B cell (primary cell): ENCODE data around the gene ARHGAP6. TPM values are rescaled to one million over a fixed set of nuclear protein-coding genes. Genes with fewer than 3 reads are reported as not detected.

Experiments used
- ATAC-seq: fragments of 200-7000 bp; cut with Tn5 transposase; one replicate; pipeline ENCODE4 v1.10.0; 2021; ENCODE audit warnings: low read depth, mild to moderate bottlenecking, moderate number of reproducible peaks, moderate library complexity
- CTCF ChIA-PET: fragments of 350-600 bp; sonication (Branson Sonifier 250); formaldehyde crosslinking; loops from one replicate; lab custom pipeline; 2021; ENCODE audit warnings: antibody characterized with exemption, inconsistent platforms; lab: Charles Lee
- POLR2A ChIA-PET: fragments of 350-600 bp; sonication (Branson Sonifier 250); formaldehyde crosslinking; loops from one replicate; lab custom pipeline; 2021; ENCODE audit warnings: antibody characterized with exemption; lab: Charles Lee
- DNase-seq: peaks from one replicate; pipeline ENCODE4 v3.0.0; 2013
- H2AFZ ChIP-seq: 2 replicates; pipeline ENCODE4 v1.6.1; 2012; ENCODE audit warnings: mild to moderate bottlenecking, low read depth, low read length; ENCODE audit not compliant: insufficient read depth, poor library complexity, severe bottlenecking
- H3K27ac ChIP-seq, 2 donors: 1 replicate in 1 of 2; 2 replicates in 1 of 2; pipeline ENCODE4 v1.5.1; 2012 to 2013; ENCODE audit warnings: low read length in 2 of 2, mild to moderate bottlenecking in 2 of 2, moderate library complexity in 1 of 2
- H3K27me3 ChIP-seq, 4 experiments: fragments of 200-600 bp in 1 of 4; sonication (generic) in 1 of 4; replicated peaks in 1 of 4; 1 replicate in 2 of 4; 2 replicates in 2 of 4; pipeline versions ENCODE4 v1.6.1 to v1.7.0; 2013 to 2016; ENCODE audit warnings: low read length in 3 of 4, mild to moderate bottlenecking in 2 of 4, mixed read lengths in 1 of 4, moderate library complexity in 1 of 4; ENCODE audit not compliant: insufficient read depth in 4 of 4, control insufficient read depth in 3 of 4; ENCODE audit errors: control extremely low read depth in 1 of 4
- H3K36me3 ChIP-seq, 2 experiments: replicated peaks in 1 of 2; 1 replicate in 1 of 2; 2 replicates in 1 of 2; pipeline versions ENCODE4 v1.6.1 to v1.7.1; 2013; ENCODE audit warnings: low read length in 1 of 2; ENCODE audit not compliant: insufficient read depth in 2 of 2, control insufficient read depth in 1 of 2; ENCODE audit errors: control extremely low read depth in 1 of 2, extremely low read depth in 1 of 2
- H3K4me1 ChIP-seq, 2 donors: fragments of 200-600 bp in 1 of 2; sonication (generic) in 1 of 2; 1 replicate in 1 of 2; 2 replicates in 1 of 2; pipeline versions ENCODE4 v1.5.1 to v1.6.1; 2013 to 2017; ENCODE audit warnings: low read length in 2 of 2; ENCODE audit not compliant: control insufficient read depth in 2 of 2, insufficient read depth in 2 of 2
- H3K4me2 ChIP-seq: replicated peaks from 2 replicates; pipeline ENCODE3; 2012; ENCODE audit warnings: mild to moderate bottlenecking, low read depth, low read length; ENCODE audit not compliant: poor library complexity, severe bottlenecking
- H3K4me3 ChIP-seq, 5 experiments: fragments of 200-600 bp in 1 of 5; sonication (generic) in 1 of 5; 1 replicate in 3 of 5; 2 replicates in 2 of 5; pipeline versions ENCODE4 v1.5.1 to v1.7.0; 2011 to 2016; ENCODE audit warnings: low read length in 4 of 5, mild to moderate bottlenecking in 4 of 5, low read depth in 2 of 5, control low read depth in 1 of 5, moderate library complexity in 1 of 5; ENCODE audit not compliant: insufficient read depth in 1 of 5; ENCODE audit errors: control extremely low read depth in 1 of 5, extremely low read depth in 1 of 5
- H3K79me2 ChIP-seq: fragments of 200-600 bp; sonication (generic); one replicate; pipeline ENCODE4 v1.6.0; 2016; ENCODE audit warnings: low read length; ENCODE audit not compliant: control insufficient read depth, insufficient read depth
- H3K9ac ChIP-seq: fragments of 200-600 bp; sonication (generic); 2 replicates; pipeline ENCODE4 v1.6.1; 2017; ENCODE audit warnings: mild to moderate bottlenecking, low read length, moderate library complexity
- H3K9me3 ChIP-seq, 3 donors: one replicate each; pipeline versions ENCODE4 v1.6.1 to v1.7.1; 2013; ENCODE audit warnings: low read length in 2 of 3; ENCODE audit not compliant: control insufficient read depth in 2 of 3, insufficient read depth in 1 of 3; ENCODE audit errors: control extremely low read depth in 1 of 3
- H4K20me1 ChIP-seq: 2 replicates; pipeline ENCODE4 v1.6.0; 2012; ENCODE audit warnings: mild to moderate bottlenecking, low read length; ENCODE audit not compliant: insufficient read depth, control insufficient read depth, poor library complexity, severe bottlenecking
- H3K27ac Mint-ChIP-seq: one replicate; pipeline ENCODE4 v1.8.0; 2021; ENCODE audit warnings: mixed read lengths
- H3K27me3 Mint-ChIP-seq: one replicate; pipeline ENCODE4 v1.8.0; 2021; ENCODE audit warnings: mixed read lengths
- H3K4me1 Mint-ChIP-seq: one replicate; pipeline ENCODE4 v1.8.0; 2021; ENCODE audit warnings: mixed read lengths
- H3K4me3 Mint-ChIP-seq: one replicate; pipeline ENCODE4 v1.8.0; 2021; ENCODE audit warnings: mixed read lengths
- H3K9me3 Mint-ChIP-seq: one replicate; pipeline ENCODE4 v1.8.0; 2022; ENCODE audit warnings: mixed read lengths; ENCODE audit not compliant: insufficient read depth
- EZH2 ChIP-seq: IDR thresholded peaks from 2 replicates; pipeline ENCODE4 v1.6.1; 2012; ENCODE audit warnings: borderline replicate concordance, low read depth, mild to moderate bottlenecking, moderate library complexity, low read length; ENCODE audit not compliant: insufficient read depth, poor library complexity, severe bottlenecking
- WGBS: methylation state at CpG from one replicate; pipeline ENCODE4 v1.1.5; 2013; ENCODE audit warnings: missing lambda C conversion rate; ENCODE audit not compliant: insufficient coverage; 5-methylcytosine and 5-hydroxymethylcytosine counted together
- intact Hi-C: fragments of 100-400 bp; cut with micrococcal nuclease; formaldehyde crosslinking; loops from one replicate; pipeline ENCODE4 v1.10.0; 2022
- polyA plus RNA-seq: library from polyadenylated mRNA; depleted of rRNA; stranded (reverse); fragments of >200 nt; gene quantifications from 2 replicates; pipeline ENCODE4 v1.2.3, GENCODE V29; 2012
- total RNA-seq, 2 donors: library from RNA; stranded (reverse); fragments of 120-200 nt in 1 of 2; gene quantifications; 1 replicate in 1 of 2; 2 replicates in 1 of 2; pipeline versions ENCODE4 v1.2.3 to v1.2.4, GENCODE V29; 2013 to 2022
- TF ChIP-seq, protein P1 (sequence below): fragments of 200-600 bp; IDR thresholded peaks from one replicate; pipeline ENCODE4 v1.8.0; 2022; ENCODE audit warnings: antibody characterized with exemption, mild to moderate bottlenecking

ARHGAP6 gene
- total and polyA plus RNA-seq, 2 donors (not counting 1 experiment from before 2014, with no cell fraction given) = 1.6 to 2.6 TPM

GRCh38 chrX:11305641-11306040 lies 360.1 kb downstream of the ARHGAP6 start:
- Histone ChIP-seq H4K20me1 (no peaks in the 10 kb centered on the region), H3K27ac (no peak overlapping the region), H3K4me2 (no peak overlapping the region), H3K9ac (no peak overlapping the region), H3K4me1 (no peaks in the 10 kb centered on the region), H2AFZ (no peak overlapping the region), H3K79me2 (no peaks in the 10 kb centered on the region), H3K27me3 (no peaks in the 10 kb centered on the region), H3K36me3 (no peaks in the 10 kb centered on the region), H3K9me3 (no peaks in the 10 kb centered on the region), H3K4me3 (no peak overlapping the region)
- TF ChIP-seq, protein P1, sequence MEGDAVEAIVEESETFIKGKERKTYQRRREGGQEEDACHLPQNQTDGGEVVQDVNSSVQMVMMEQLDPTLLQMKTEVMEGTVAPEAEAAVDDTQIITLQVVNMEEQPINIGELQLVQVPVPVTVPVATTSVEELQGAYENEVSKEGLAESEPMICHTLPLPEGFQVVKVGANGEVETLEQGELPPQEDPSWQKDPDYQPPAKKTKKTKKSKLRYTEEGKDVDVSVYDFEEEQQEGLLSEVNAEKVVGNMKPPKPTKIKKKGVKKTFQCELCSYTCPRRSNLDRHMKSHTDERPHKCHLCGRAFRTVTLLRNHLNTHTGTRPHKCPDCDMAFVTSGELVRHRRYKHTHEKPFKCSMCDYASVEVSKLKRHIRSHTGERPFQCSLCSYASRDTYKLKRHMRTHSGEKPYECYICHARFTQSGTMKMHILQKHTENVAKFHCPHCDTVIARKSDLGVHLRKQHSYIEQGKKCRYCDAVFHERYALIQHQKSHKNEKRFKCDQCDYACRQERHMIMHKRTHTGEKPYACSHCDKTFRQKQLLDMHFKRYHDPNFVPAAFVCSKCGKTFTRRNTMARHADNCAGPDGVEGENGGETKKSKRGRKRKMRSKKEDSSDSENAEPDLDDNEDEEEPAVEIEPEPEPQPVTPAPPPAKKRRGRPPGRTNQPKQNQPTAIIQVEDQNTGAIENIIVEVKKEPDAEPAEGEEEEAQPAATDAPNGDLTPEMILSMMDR = no peak
- TF ChIP-seq EZH2 = no peak
- no CpG with 5 or more reads among the region's 1 CpG for WGBS
- H3K27ac Mint-ChIP-seq = no peak overlapping the region
- ChIA-PET POLR2A (interaction anchor here (0.6 kb wide), 1 partner anchor 1746 kb away, joined by 3 read pairs; no protein-coding TSS in a partner anchor), CTCF (no interaction called here)
- H3K4me3 Mint-ChIP-seq = no peak overlapping the region
- intact Hi-C loops = no loop called here
- H3K27me3 Mint-ChIP-seq = peaks cover 8% of the 10 kb centered on the region
- no peaks in the 10 kb centered on the region for H3K9me3 Mint-ChIP-seq
- H3K4me1 Mint-ChIP-seq = no peaks in the 10 kb centered on the region
- ATAC-seq (no peak), DNase-seq (no peak)

DNA sequence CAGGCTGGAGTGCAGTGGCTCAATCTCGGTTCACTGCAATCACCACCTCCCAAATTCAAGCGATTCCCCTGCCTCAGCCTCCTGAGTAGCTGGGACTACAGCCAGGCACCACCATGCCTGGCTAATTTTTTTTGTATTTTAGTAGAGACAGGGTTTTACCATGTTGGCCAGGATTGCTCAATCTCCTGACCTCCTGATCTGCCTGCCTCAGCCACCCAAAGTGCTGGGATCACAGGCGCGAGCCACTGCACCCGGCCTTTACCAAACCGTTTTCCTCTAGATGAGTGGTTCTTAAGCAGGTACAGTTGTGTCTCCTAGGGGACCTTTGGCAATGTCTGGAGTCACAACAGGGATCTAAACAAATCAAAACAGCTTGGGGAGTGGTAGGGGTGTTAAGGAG lies 360.9 kb downstream of the ARHGAP6 start:
- no peak overlapping the region for H3K4me3 ChIP-seq
- ChIA-PET CTCF (interaction anchor here (0.6 kb wide), 1 partner anchor 14 kb away, joined by 3 read pairs; no protein-coding TSS in a partner anchor), POLR2A (no interaction called here)
- Mint-ChIP-seq H3K4me1 (no peaks in the 10 kb centered on the region), H3K27me3 (peaks cover 8% of the 10 kb centered on the region), H3K9me3 (no peaks in the 10 kb centered on the region), H3K27ac (no peak overlapping the region), H3K4me3 (no peak overlapping the region)
- no peak overlapping the region for H3K9ac ChIP-seq
- H3K27me3 ChIP-seq = no peaks in the 10 kb centered on the region
- no peak for DNase-seq
- TF ChIP-seq, protein P1 = no peak
- no peak for TF ChIP-seq EZH2
- no peak for ATAC-seq
- no peaks in the 10 kb centered on the region for H3K9me3 ChIP-seq
- H3K27ac ChIP-seq = no peak overlapping the region
- no CpG with 5 or more reads among the region's 6 CpGs for WGBS
- no peaks in the 10 kb centered on the region for H3K79me2 ChIP-seq
- intact Hi-C loops = no loop called here
- H4K20me1 ChIP-seq = no peaks in the 10 kb centered on the region
- H2AFZ ChIP-seq = no peak overlapping the region
- H3K4me2 ChIP-seq = no peak overlapping the region
- H3K36me3 ChIP-seq = no peaks in the 10 kb centered on the region
- no peaks in the 10 kb centered on the region for H3K4me1 ChIP-seq
